T-cell (primary cell): ENCODE results near the gene USHBP1. TPM values are rescaled to one million over a fixed set of nuclear protein-coding genes. Genes with fewer than 3 reads are reported as not detected.
A peak's percentile ranks its signal among the peaks of the same experiment; 100 is the strongest.

Experiments
- ATAC-seq, 4 experiments: fragments of 200-7000 bp in 3 of 4; fragments of 150-1000 bp in 1 of 4; cut with Tn5 transposase; replicated peaks in 1 of 4; 1 replicate in 3 of 4; 2 replicates in 1 of 4; pipeline ENCODE4 v1.10.0; 2021; ENCODE audit warnings: moderate library complexity in 3 of 4, mild to moderate bottlenecking in 2 of 4, moderate number of reproducible peaks in 1 of 4
- CTCF ChIA-PET, 2 donors: fragments of 300-600 bp; sonication (Branson Sonifier 250); formaldehyde crosslinking; loops; one replicate each; lab custom pipeline; 2022; ENCODE audit warnings: antibody characterized with exemption in 2 of 2; lab: Charles Lee
- POLR2A ChIA-PET, 2 donors: fragments of 300-600 bp; sonication (Branson Sonifier 250); formaldehyde crosslinking; loops; one replicate each; lab custom pipeline; 2022; ENCODE audit warnings: antibody characterized with exemption in 2 of 2; lab: Charles Lee
- DNase-seq, 35 experiments: peaks; one replicate each; pipeline versions ENCODE4 v3.0.0 to v3.0.0-alpha.2; 2013 to 2023
- H3K27ac ChIP-seq: one replicate; pipeline ENCODE4 v1.5.1; 2013; ENCODE audit warnings: low read length
- H3K27me3 ChIP-seq, 2 experiments: replicated peaks in 1 of 2; 1 replicate in 1 of 2; 2 replicates in 1 of 2; pipeline versions ENCODE4 v1.6.1 to v1.7.0; 2013; ENCODE audit warnings: low read length in 1 of 2, mixed read lengths in 1 of 2; ENCODE audit not compliant: control insufficient read depth in 2 of 2, insufficient read depth in 2 of 2; ENCODE audit errors: extremely low read depth in 1 of 2
- H3K36me3 ChIP-seq, 2 donors: 1 replicate in 1 of 2; 2 replicates in 1 of 2; pipeline versions ENCODE4 v1.6.1 to v1.7.0; 2013; ENCODE audit warnings: low read length in 1 of 2; ENCODE audit not compliant: control insufficient read depth in 2 of 2, insufficient read depth in 1 of 2; ENCODE audit errors: extremely low read depth in 1 of 2
- H3K4me1 ChIP-seq, 2 experiments: 1 replicate in 1 of 2; 2 replicates in 1 of 2; pipeline versions ENCODE4 v1.6.1 to v1.7.0; 2013; ENCODE audit warnings: low read length in 2 of 2, mixed read lengths in 1 of 2; ENCODE audit not compliant: insufficient read depth in 2 of 2, control insufficient read depth in 1 of 2; ENCODE audit errors: extremely low read depth in 1 of 2
- H3K4me3 ChIP-seq, 2 donors: 1 replicate in 1 of 2; 2 replicates in 1 of 2; pipeline versions ENCODE4 v1.5.1 to v1.7.0; 2013; ENCODE audit warnings: mild to moderate bottlenecking in 2 of 2, low read length in 1 of 2, moderate library complexity in 1 of 2; ENCODE audit not compliant: control insufficient read depth in 1 of 2; ENCODE audit errors: extremely low read depth in 1 of 2
- H3K9me3 ChIP-seq: 2 replicates; pipeline ENCODE4 v1.7.0; 2013
- H3K27ac Mint-ChIP-seq, 2 donors: one replicate each; pipeline ENCODE4 v1.8.0; 2020 to 2021; ENCODE audit warnings: mild to moderate bottlenecking in 2 of 2, mixed read lengths in 2 of 2
- H3K27me3 Mint-ChIP-seq, 2 donors: one replicate each; pipeline ENCODE4 v1.8.0; 2021 to 2022; ENCODE audit warnings: mixed read lengths in 2 of 2
- H3K36me3 Mint-ChIP-seq: one replicate; pipeline ENCODE4 v1.8.0; 2021; ENCODE audit warnings: mixed read lengths
- H3K4me1 Mint-ChIP-seq, 3 donors: one replicate each; pipeline ENCODE4 v1.8.0; 2020 to 2022; ENCODE audit warnings: mixed read lengths in 3 of 3, mild to moderate bottlenecking in 1 of 3
- H3K4me3 Mint-ChIP-seq, 3 donors: one replicate each; pipeline ENCODE4 v1.8.0; 2020 to 2022; ENCODE audit warnings: mild to moderate bottlenecking in 3 of 3, mixed read lengths in 3 of 3, moderate library complexity in 3 of 3
- H3K9me3 Mint-ChIP-seq, 3 donors: one replicate each; pipeline ENCODE4 v1.8.0; 2020 to 2022; ENCODE audit warnings: mixed read lengths in 3 of 3
- WGBS: methylation state at CpG from one replicate; pipeline ENCODE4 v1.1.5; 2013; ENCODE audit warnings: missing lambda C conversion rate; ENCODE audit not compliant: insufficient coverage; 5-methylcytosine and 5-hydroxymethylcytosine counted together
- total RNA-seq, 35 experiments: library from RNA in 6 of 35; stranded (reverse) in 6 of 35; fragments of 120-200 nt in 1 of 35; gene quantifications; one replicate each; pipeline versions ENCODE4 v1.2.1 to v1.2.4 and lab custom pipeline; 2013 to 2026

The USHBP1 gene
- total RNA-seq, 5 donors from 2014 or later (not counting 1 experiment from before 2014, with no cell fraction given) = 0.10 to 0.61 (median 0.38) TPM; not detected in 1

DNA sequence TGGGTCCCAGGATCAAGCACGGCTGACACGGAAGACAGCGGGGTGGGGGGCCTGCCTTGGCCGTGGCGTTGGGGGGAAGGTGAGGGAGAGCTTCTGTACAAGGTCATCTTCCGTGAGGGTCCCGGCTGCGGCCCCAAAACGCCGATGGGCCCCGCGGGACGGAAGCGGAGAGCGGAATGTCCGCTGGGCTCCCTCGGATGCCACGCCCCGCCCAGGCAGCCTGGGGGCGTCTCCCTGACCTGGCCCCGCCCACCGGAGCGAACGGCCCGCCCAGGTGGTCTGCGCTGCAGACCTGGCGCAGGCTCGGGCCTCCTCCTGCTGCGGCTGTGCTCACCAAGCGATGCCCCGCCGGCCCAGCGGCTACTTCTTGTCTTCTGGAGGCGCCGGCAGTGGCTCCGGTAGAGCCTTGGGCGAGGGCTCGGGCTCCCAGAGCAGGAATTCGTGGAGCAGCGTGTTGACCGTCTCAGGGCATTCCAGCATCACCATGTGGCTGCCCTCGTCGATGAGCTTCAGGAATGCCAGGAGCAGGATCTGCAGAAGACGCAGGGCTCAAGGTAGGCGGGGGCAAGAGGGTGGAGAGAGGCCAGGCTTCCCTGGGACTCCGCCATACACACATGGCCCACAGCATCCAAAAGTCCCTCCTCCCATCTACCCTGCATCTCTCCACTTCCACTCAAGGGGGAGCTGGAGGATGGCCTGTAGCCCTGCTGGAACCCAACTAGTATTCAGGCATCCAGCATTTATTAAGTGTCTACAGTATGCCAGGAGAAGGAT, 27.9 kb upstream of the USHBP1 start:
- Histone ChIP-seq H3K36me3 (peaks cover 0 to 7% of the 10 kb centered on the region in 2 donors), H3K4me1 (peaks cover 0 to 16% of the 10 kb centered on the region in 2 experiments), H3K27me3 (peaks cover 0 to 15% of the 10 kb centered on the region in 2 experiments), H3K4me3 (peak overlapping the region; percentile 69 to 72), H3K9me3 (no peaks in the 10 kb centered on the region), H3K27ac (no peak overlapping the region)
- peaks cover 0 to 6% of the 10 kb centered on the region in 2 donors for H3K27me3 Mint-ChIP-seq
- ATAC-seq (peak; percentile 94 to 97 (median 96)), DNase-seq (peak; percentile 55 to 87 (median 69))
- WGBS = 2% methylated on average over 41 of the region's 46 CpGs
- peaks cover 5 to 8% (median 8%) of the 10 kb centered on the region in 3 donors for H3K4me1 Mint-ChIP-seq
- H3K27ac Mint-ChIP-seq = peak overlapping the region; percentile 43 to 75
- no peaks in the 10 kb centered on the region for H3K9me3 Mint-ChIP-seq
- CTCF ChIA-PET = interaction anchor here (0.6 to 2.0 kb wide), 8 partner anchors 13 to 188 kb away, joined by 3 to 13 read pairs (median 6); partner anchors contain the start of genes DDA1 (in 1 of the 2) and MRPL34 (in 1 of the 2)
- POLR2A ChIA-PET = no interaction called here
- peaks cover 3% of the 10 kb centered on the region for H3K36me3 Mint-ChIP-seq
- peak overlapping the region; percentile 82 to 92 (median 89) for H3K4me3 Mint-ChIP-seq

DNA sequence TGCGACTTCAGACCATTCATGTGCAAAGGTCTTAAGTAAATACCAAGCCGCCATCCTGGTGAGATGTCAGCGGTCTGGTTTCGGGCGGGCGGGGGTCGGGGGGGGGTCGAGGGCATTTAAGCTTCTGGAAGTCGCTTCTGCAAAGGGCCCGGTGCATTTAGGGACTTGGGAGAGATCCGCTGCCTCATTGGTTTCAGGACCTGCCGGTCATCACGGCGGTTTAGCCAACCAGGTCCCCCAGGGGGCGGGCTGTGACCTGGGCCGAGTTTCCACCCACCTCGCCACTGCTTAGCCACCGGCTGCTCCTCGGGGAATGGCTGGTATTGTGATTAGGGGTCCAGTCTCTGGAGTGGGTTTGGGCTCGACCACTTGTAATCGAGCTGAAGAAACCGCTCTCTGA, 24.9 kb upstream of the USHBP1 start:
- no peaks in the 10 kb centered on the region for H3K9me3 Mint-ChIP-seq
- ATAC-seq (no peak), DNase-seq (peak in 13 of 35 experiments; percentile 20 to 59 (median 28))
- ChIA-PET CTCF (interaction anchor here in 1 of 2 donors (0.6 kb wide), 1 partner anchor 28 kb away, joined by 4 read pairs; no protein-coding TSS in a partner anchor), POLR2A (interaction anchor here in 1 of 2 donors (0.7 kb wide), 1 partner anchor 228 kb away, joined by 8 read pairs; no protein-coding TSS in a partner anchor)
- H3K4me3 ChIP-seq = no peak overlapping the region
- no peaks in the 10 kb centered on the region for H3K36me3 Mint-ChIP-seq
- H3K9me3 ChIP-seq = no peaks in the 10 kb centered on the region
- no peak overlapping the region for H3K4me3 Mint-ChIP-seq
- H3K27ac ChIP-seq = no peak overlapping the region
- H3K36me3 ChIP-seq = peaks cover 0 to 5% of the 10 kb centered on the region in 2 donors
- peaks cover 0 to 18% of the 10 kb centered on the region in 2 experiments for H3K27me3 ChIP-seq
- 15% methylated on average over 14 of the region's 22 CpGs for WGBS
- H3K4me1 ChIP-seq = peaks cover 0 to 16% of the 10 kb centered on the region in 2 experiments
- peaks cover 5 to 8% (median 6%) of the 10 kb centered on the region in 3 donors for H3K4me1 Mint-ChIP-seq
- peaks cover 0 to 7% of the 10 kb centered on the region in 2 donors for H3K27me3 Mint-ChIP-seq
- H3K27ac Mint-ChIP-seq = no peak overlapping the region

DNA sequence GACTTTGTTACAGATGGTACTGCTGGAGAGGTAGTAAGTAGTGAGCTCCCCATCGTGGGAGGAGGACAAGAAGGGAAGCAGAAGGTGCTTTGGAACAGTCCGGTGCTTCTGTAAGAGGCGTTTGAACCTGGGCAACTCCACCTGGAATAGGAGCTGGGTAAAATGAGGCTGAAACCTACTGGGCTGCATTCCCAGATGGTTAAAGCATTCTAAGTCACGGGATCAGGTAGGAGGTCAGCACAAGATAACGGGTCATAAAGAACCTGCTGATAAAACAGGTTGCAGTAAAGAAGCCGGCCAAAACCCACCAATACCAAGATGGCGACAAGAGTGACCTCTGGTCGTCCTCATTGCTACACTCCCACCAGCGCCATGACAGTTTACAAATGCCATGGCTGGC, 22.2 kb upstream of the USHBP1 start:
- H3K9me3 ChIP-seq = no peaks in the 10 kb centered on the region
- DNase-seq = no peak
- peaks cover 0 to 7% of the 10 kb centered on the region in 2 donors for H3K27me3 Mint-ChIP-seq
- POLR2A ChIA-PET = interaction anchor here (0.6 to 0.7 kb wide), 2 partner anchors 407 to 451 kb away, joined by 3 to 5 read pairs; no protein-coding TSS in a partner anchor
- peaks cover 6 to 19% of the 10 kb centered on the region in 2 experiments for H3K4me1 ChIP-seq
- no peaks in the 10 kb centered on the region for H3K9me3 Mint-ChIP-seq
- 92% methylated on average over 7 of the region's 9 CpGs for WGBS
- no peak overlapping the region for H3K27ac ChIP-seq
- no peak overlapping the region for H3K27ac Mint-ChIP-seq
- peaks cover 4 to 8% (median 7%) of the 10 kb centered on the region in 3 donors for H3K4me1 Mint-ChIP-seq
- CTCF ChIA-PET = interaction anchor here in 1 of 2 donors (0.6 kb wide), 1 partner anchor 98 kb away, joined by 4 read pairs; no protein-coding TSS in a partner anchor
- ATAC-seq = no peak
- peaks cover 0 to 34% of the 10 kb centered on the region in 2 experiments for H3K27me3 ChIP-seq
- no peaks in the 10 kb centered on the region for H3K36me3 ChIP-seq
- no peak overlapping the region for H3K4me3 ChIP-seq
- no peak overlapping the region for H3K4me3 Mint-ChIP-seq
- no peaks in the 10 kb centered on the region for H3K36me3 Mint-ChIP-seq

DNA sequence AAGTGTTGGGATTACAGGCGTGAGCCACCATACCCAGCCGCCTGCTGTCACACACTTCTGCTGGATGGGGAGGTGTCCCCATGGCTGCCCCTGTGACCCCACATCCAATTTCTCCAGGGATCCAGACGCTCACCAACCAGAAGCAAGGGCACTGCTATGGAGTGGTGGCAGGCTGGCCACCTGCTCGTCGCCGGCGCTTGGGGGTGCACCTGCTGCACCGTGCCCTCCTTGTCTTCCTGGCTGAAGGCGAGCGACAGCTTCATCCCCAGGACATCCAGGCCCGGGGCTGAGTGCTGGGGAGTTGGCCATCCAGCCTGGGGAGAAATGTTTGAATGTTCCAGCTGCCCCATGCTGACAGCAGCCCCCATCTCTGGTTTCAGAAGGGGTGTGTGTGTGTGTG, 21.7 kb upstream of the USHBP1 start:
- no peak overlapping the region for H3K27ac Mint-ChIP-seq
- 94% methylated on average over 5 of the region's 11 CpGs for WGBS
- H3K4me1 Mint-ChIP-seq = peaks cover 4 to 7% (median 5%) of the 10 kb centered on the region in 3 donors
- Histone ChIP-seq H3K4me3 (no peak overlapping the region), H3K9me3 (no peaks in the 10 kb centered on the region), H3K27ac (no peak overlapping the region), H3K4me1 (peaks cover 6 to 23% of the 10 kb centered on the region in 2 experiments), H3K36me3 (no peaks in the 10 kb centered on the region), H3K27me3 (peaks cover 0 to 39% of the 10 kb centered on the region in 2 experiments)
- H3K9me3 Mint-ChIP-seq = no peaks in the 10 kb centered on the region
- no peak overlapping the region for H3K4me3 Mint-ChIP-seq
- no peak for DNase-seq
- H3K36me3 Mint-ChIP-seq = no peaks in the 10 kb centered on the region
- ATAC-seq = no peak
- ChIA-PET POLR2A (interaction anchor here in 1 of 2 donors (0.7 kb wide), 1 partner anchor 407 kb away, joined by 5 read pairs; no protein-coding TSS in a partner anchor), CTCF (interaction anchor here in 1 of 2 donors (0.6 kb wide), 1 partner anchor 98 kb away, joined by 4 read pairs; no protein-coding TSS in a partner anchor)
- H3K27me3 Mint-ChIP-seq = peaks cover 0 to 7% of the 10 kb centered on the region in 2 donors

DNA sequence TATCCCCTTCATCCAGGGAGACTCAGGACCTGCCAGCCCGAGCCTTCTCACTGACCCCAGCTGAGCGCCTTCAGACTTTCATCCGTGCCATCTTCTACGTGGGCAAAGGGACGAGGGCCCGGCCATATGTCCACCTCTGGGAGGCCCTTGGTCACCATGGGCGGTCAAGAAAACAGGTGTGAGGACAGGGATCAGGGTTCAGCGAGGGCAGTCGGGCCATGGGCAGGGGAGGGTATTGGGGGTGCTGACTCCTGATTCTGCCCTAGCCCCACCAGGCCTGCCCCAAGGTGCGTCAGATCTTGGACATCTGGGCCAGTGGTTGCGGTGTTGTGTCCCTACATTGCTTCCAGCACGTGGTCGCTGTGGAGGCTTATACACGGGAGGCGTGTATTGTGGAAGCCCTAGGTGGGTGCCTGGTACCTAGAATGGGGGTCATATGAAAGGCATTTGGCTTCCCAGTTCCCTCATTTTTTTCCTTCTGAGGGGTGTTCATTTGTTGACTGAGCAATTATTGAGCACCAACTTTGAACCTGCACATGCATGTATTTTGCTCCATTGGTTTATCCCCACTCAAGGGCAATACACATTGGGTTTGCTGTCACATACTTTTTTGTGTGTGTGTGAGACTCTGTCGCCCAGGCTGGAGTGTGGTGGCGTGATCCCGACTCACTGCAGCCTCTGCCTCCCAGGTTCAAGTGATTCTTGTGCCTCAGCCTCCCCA, 21.0 kb upstream of the USHBP1 start:
- H3K4me1 Mint-ChIP-seq = peaks cover 4 to 7% (median 5%) of the 10 kb centered on the region in 3 donors
- ChIA-PET POLR2A (interaction anchor here in 1 of 2 donors (0.6 kb wide), 2 partner anchors 41 to 166 kb away, joined by 3 to 4 read pairs; no protein-coding TSS in a partner anchor), CTCF (no interaction called here)
- H3K27ac ChIP-seq = no peak overlapping the region
- DNase-seq (no peak), ATAC-seq (no peak)
- H3K4me1 ChIP-seq = peaks cover 6 to 26% of the 10 kb centered on the region in 2 experiments
- H3K27ac Mint-ChIP-seq = no peak overlapping the region
- H3K36me3 ChIP-seq = no peaks in the 10 kb centered on the region
- peaks cover 0 to 45% of the 10 kb centered on the region in 2 experiments for H3K27me3 ChIP-seq
- H3K36me3 Mint-ChIP-seq = no peaks in the 10 kb centered on the region
- H3K9me3 ChIP-seq = no peaks in the 10 kb centered on the region
- 90% methylated on average over 15 of the region's 18 CpGs for WGBS
- H3K9me3 Mint-ChIP-seq = no peaks in the 10 kb centered on the region
- peaks cover 0 to 7% of the 10 kb centered on the region in 2 donors for H3K27me3 Mint-ChIP-seq
- H3K4me3 ChIP-seq = no peak overlapping the region
- H3K4me3 Mint-ChIP-seq = no peak overlapping the region
